Measurements from ENCODE around the gene IFI27L2. TPM values are rescaled to one million over a fixed set of nuclear protein-coding genes. Genes with fewer than 3 reads are reported as not detected.
A peak's percentile ranks its signal among the peaks of the same experiment; 100 is the strongest.

IFI27L2 gene
- total RNA-seq, 1 experiment from 2014 or later = 28.6 TPM

DNA sequence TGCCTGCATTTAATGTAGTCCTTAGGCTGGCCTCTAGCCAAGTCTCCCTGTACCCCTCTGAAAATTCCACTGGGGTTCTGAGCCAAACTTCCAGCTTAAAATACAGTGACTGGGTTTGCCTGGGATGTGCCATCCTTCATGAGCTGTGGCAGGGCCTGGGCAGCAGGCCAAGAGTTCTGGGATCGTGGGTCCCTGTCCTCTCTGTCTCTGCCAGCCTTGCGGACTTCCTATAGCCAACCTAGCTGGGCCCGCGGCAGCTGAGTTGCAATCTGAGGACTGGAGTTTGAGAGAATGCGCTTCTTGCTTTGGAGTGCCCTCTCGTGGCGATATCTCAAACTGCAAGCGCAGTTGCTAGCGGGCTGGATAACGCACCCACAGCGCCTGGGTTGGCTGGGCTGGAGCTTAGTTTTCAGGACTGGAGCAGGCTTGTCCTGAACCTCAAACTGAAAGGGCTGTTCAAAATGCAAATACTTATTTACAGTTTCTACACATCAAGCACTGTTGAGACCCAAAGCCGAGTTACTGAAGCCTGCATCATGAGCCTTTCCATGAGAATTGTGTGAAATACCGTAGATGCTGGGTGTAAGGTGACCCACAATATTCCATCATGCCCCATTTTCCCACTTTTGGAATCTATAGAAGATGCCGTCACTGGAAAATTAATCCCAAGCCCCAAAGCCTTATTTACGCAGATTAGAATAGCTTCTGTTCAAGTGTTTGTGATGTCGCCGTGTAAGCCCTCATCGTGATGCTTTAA lies 7.3 kb upstream of the IFI27L2 start:
- H3K14ac ChIP-seq (ENCODE audit: insufficient read depth, low read length) = no peak overlapping the region
- no peak overlapping the region for H2AK5ac ChIP-seq (ENCODE audit: insufficient read length, low read length)
- no peak overlapping the region for H2BK15ac ChIP-seq (ENCODE audit: low read depth, low read length)
- peaks cover 12% of the 10 kb centered on the region for H3K27me3 Mint-ChIP-seq (ENCODE audit: low read depth)
- DNase-seq = peak; percentile 90
- peaks cover 16 to 18% of the 10 kb centered on the region in 2 experiments for H3K4me1 Mint-ChIP-seq
- no peaks in the 10 kb centered on the region for H3K9me3 ChIP-seq (ENCODE audit: control insufficient read depth, low read depth, low read length)
- no peak overlapping the region for H2BK5ac ChIP-seq (ENCODE audit: insufficient read length, low read length)
- peaks cover 4% of the 10 kb centered on the region; the same call in 1 of the 2 replicates for H3K4me1 ChIP-seq (ENCODE audit: insufficient read depth, low read length)
- H3K18ac ChIP-seq (ENCODE audit: insufficient read length, low read depth, low read length) = no peak overlapping the region
- no peak overlapping the region for H4K91ac ChIP-seq (ENCODE audit: insufficient read length, low read depth, low read length)
- H3K4me3 Mint-ChIP-seq = no peak overlapping the region; a peak in 1 of 5 replicates
- TF ChIP-seq, protein P1, sequence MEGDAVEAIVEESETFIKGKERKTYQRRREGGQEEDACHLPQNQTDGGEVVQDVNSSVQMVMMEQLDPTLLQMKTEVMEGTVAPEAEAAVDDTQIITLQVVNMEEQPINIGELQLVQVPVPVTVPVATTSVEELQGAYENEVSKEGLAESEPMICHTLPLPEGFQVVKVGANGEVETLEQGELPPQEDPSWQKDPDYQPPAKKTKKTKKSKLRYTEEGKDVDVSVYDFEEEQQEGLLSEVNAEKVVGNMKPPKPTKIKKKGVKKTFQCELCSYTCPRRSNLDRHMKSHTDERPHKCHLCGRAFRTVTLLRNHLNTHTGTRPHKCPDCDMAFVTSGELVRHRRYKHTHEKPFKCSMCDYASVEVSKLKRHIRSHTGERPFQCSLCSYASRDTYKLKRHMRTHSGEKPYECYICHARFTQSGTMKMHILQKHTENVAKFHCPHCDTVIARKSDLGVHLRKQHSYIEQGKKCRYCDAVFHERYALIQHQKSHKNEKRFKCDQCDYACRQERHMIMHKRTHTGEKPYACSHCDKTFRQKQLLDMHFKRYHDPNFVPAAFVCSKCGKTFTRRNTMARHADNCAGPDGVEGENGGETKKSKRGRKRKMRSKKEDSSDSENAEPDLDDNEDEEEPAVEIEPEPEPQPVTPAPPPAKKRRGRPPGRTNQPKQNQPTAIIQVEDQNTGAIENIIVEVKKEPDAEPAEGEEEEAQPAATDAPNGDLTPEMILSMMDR (conservative IDR thresholded peaks at IDR 0.05) = peak; percentile 94
- H3K4me2 ChIP-seq (ENCODE audit: insufficient read depth, insufficient read length, low read length) = no peak overlapping the region
- H3T11ph ChIP-seq (ENCODE audit: low read length) = no peak overlapping the region
- H4K5ac ChIP-seq (ENCODE audit: insufficient read length, low read depth, low read length) = no peak overlapping the region
- H4K20me1 ChIP-seq (ENCODE audit: control insufficient read depth, insufficient read depth, insufficient read length) = no peaks in the 10 kb centered on the region
- no peaks in the 10 kb centered on the region for H3K79me1 ChIP-seq (ENCODE audit: insufficient read depth, low read depth, low read length, poor library complexity, severe bottlenecking)
- no peak overlapping the region for H4K8ac ChIP-seq (replicated peaks; ENCODE audit: insufficient read length, low read depth, low read length)
- no peak overlapping the region for H3K56ac ChIP-seq (ENCODE audit: insufficient read length, low read depth, low read length)
- H2AFZ ChIP-seq (ENCODE audit: low read length) = no peak overlapping the region
- no peak overlapping the region for H2BK12ac ChIP-seq (ENCODE audit: insufficient read length, low read depth, low read length)
- H3K4ac ChIP-seq (ENCODE audit: low read depth, low read length) = no peak overlapping the region
- no peak overlapping the region for H3K9ac ChIP-seq (ENCODE audit: extremely low read depth, insufficient read length, low read length)
- H3K9me3 Mint-ChIP-seq = peaks cover 14 to 15% of the 10 kb centered on the region in 2 experiments
- no peak overlapping the region for H3K27ac ChIP-seq (ENCODE audit: insufficient read length, low read depth, low read length)
- no peak overlapping the region for H3K27ac Mint-ChIP-seq
- no peaks in the 10 kb centered on the region for H3K79me2 ChIP-seq (ENCODE audit: insufficient read depth, low read length)
- no peaks in the 10 kb centered on the region for H3K23me2 ChIP-seq (ENCODE audit: insufficient read length, low read depth, low read length, poor library complexity, severe bottlenecking)
- no peak overlapping the region for H2BK20ac ChIP-seq (ENCODE audit: low read depth, low read length, poor library complexity, severe bottlenecking)
- H3K36me3 Mint-ChIP-seq (ENCODE audit: insufficient read depth in 1 of 3, low read depth in 3 of 3) = peaks cover 0 to 18% (median 6%) of the 10 kb centered on the region in 3 experiments; a peak in 4 of 7 replicates
- H3K27me3 ChIP-seq (ENCODE audit: insufficient read depth, low read length) = no peaks in the 10 kb centered on the region
- no peak overlapping the region for H2BK120ac ChIP-seq (ENCODE audit: low read depth, low read length, poor library complexity, severe bottlenecking)
- no CpG with 5 or more reads among the region's 18 CpGs for WGBS (ENCODE audit: extremely low coverage, insufficient read length, low lambda C conversion rate)
- H3K23ac ChIP-seq (ENCODE audit: insufficient read length, low read depth, low read length) = no peak overlapping the region
